Duodenal mucosa (tissue), 2 donors: ENCODE data around the gene ATMIN.

Source experiments
- H3K27ac ChIP-seq: one replicate; pipeline ENCODE4 v1.7.0; 2013; ENCODE audit warnings: low read depth, low read length
- H3K27me3 ChIP-seq, 2 donors: one replicate each; pipeline ENCODE4 v1.7.0; 2013; ENCODE audit warnings: low read length in 2 of 2, control low read depth in 1 of 2; ENCODE audit not compliant: insufficient read depth in 2 of 2, control insufficient read depth in 1 of 2
- H3K36me3 ChIP-seq, 2 donors: one replicate each; pipeline ENCODE4 v1.7.0; 2013; ENCODE audit warnings: low read length in 2 of 2, control low read depth in 1 of 2; ENCODE audit not compliant: insufficient read depth in 2 of 2, control insufficient read depth in 1 of 2
- H3K4me1 ChIP-seq, 2 donors: one replicate each; pipeline ENCODE4 v1.7.0; 2013; ENCODE audit warnings: low read length in 2 of 2, control low read depth in 1 of 2; ENCODE audit not compliant: insufficient read depth in 2 of 2, control insufficient read depth in 1 of 2
- H3K4me3 ChIP-seq, 2 donors: one replicate each; pipeline ENCODE4 v1.7.0; 2013; ENCODE audit warnings: low read length in 2 of 2, low read depth in 1 of 2
- H3K9ac ChIP-seq, 2 donors: one replicate each; pipeline ENCODE4 v1.7.0; 2013; ENCODE audit warnings: low read length in 2 of 2, low read depth in 1 of 2
- H3K9me3 ChIP-seq, 2 donors: one replicate each; pipeline ENCODE4 v1.7.0; 2013; ENCODE audit warnings: low read length in 2 of 2, control low read depth in 1 of 2; ENCODE audit not compliant: control insufficient read depth in 1 of 2

Gene ATMIN

DNA sequence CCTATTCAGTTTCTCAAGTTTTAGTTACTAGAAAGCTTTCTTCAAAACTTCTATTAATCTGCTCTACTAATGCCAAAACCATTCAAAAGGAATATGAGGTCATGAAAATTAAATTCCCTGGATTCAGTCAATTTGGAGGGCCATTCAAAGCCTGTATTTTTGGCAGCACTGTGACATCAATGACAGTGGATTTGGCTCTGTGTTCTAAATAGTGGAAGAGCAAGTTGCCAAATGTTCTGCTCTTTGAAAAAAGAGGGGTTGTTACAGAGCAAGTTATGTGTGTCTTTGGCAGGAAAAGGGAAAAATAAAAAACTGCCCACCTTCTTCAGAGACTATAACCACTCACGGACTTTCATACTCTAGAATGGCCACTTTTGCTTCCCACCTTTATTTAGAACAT is 44.6 kb downstream of the ATMIN start:
- H3K27me3 ChIP-seq = no peaks in the 10 kb centered on the region
- no peaks in the 10 kb centered on the region for H3K36me3 ChIP-seq
- H3K4me3 ChIP-seq = no peak overlapping the region
- H3K27ac ChIP-seq = no peak overlapping the region
- H3K9me3 ChIP-seq = no peaks in the 10 kb centered on the region
- peaks cover 0 to 3% of the 10 kb centered on the region in 2 donors for H3K4me1 ChIP-seq
- no peak overlapping the region for H3K9ac ChIP-seq

DNA sequence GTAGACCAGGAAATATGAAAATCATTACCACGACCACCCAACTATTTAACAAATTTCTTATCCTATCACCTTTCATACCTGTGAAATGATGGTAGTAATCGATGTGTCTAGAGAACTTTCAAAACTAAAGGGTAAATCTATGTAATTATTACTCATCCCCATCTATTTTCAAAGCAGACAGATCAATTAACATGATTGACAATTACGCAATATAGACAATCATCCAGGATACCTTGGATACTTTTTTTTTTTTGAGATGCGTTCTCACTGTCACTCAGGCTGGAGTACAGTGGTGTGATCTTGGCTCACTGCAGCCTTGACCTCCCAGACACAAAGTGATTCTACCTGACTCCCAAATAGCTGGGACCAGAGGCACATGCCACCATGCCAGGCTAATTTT is 45.4 kb downstream of the ATMIN start:
- Histone ChIP-seq H3K27me3 (no peaks in the 10 kb centered on the region), H3K27ac (no peak overlapping the region), H3K36me3 (no peaks in the 10 kb centered on the region), H3K4me3 (no peak overlapping the region), H3K9ac (no peak overlapping the region), H3K9me3 (no peaks in the 10 kb centered on the region), H3K4me1 (peaks cover 0 to 3% of the 10 kb centered on the region in 2 donors)

DNA sequence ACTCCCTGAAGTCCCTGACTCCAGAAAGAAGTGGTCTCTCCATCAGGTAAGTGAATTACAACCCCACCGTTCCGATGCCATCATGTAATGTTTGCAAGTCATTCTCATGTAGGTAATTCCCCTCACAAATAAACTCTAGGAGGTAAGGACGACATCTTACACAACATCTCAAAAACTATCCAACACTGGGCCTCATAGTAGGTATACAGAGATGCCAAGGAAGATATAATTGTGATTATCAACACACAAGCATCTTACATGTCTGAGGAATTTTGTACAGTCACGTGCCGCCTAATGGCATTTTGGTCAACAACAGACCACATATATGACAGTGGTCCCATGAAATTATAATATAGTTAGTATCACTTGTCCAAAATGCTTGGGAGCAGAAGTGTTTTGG is 53.2 kb downstream of the ATMIN start:
- Histone ChIP-seq H3K9ac (no peak overlapping the region), H3K27ac (no peak overlapping the region), H3K36me3 (no peaks in the 10 kb centered on the region), H3K27me3 (no peaks in the 10 kb centered on the region), H3K4me1 (no peaks in the 10 kb centered on the region), H3K9me3 (no peaks in the 10 kb centered on the region), H3K4me3 (no peak overlapping the region)

- Histone ChIP-seq H3K4me3 (peak overlapping the region in 1 of 2 donors; percentile 80), H3K27me3 (no peaks in the 10 kb centered on the region), H3K9me3 (no peaks in the 10 kb centered on the region), H3K36me3 (no peaks in the 10 kb centered on the region), H3K9ac (no peak overlapping the region), H3K27ac (no peak overlapping the region), H3K4me1 (peaks cover 4 to 5% of the 10 kb centered on the region in 2 donors)
These were observed 59.2 kb downstream of the ATMIN start for GRCh38 chr16:81094771-81095251.

- no peaks in the 10 kb centered on the region for H3K36me3 ChIP-seq
These were observed 60.0 kb downstream of the ATMIN start for GRCh38 chr16:81095653-81095952.

DNA sequence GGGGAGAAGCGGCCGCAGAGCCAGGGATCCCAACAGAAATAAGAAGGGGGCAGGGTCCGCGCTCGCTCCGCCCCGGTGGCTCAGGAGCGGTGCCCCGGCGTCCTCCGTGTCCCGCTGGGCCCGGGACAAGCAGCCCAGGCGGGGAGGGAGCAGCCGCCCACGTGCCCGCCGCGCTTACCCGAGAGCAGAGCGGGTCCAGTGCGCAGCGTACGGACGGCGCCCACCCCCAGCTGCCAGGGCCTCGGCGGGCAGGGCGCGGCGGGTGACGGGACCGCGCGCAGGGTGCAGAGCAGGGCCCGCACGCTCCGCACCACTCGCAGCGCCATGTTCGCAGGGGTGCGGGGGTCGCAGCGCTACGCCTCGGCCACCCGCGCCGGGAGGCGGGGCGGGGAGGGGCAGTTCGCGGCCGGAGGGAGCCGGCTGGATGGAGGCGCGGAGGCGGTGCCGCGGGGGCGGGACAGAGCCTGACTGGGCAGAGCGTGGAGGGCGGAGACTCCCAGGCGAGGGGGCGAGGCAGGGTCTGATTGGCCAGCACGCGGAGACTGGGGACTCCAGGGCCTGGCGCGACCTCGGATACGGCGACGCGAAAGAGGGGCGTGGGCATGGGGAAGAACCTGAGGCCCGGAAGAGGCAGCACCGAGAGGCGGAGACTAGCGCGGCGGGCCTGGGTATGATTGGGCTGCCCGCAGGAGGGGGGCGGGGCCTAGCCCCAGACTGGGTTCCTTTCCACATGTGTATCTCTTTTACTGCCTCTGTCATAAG is 60.5 kb downstream of the ATMIN start, which contains the start of gene GCSH:
GCSH (minus strand) TSS at position 443 of the 762 bp plus-strand sequence; CDS start at position 326, 117 bp downstream.
- Histone ChIP-seq H3K4me1 (peaks cover 4 to 5% of the 10 kb centered on the region in 2 donors), H3K27ac (peak within 1 kb of the TSS; percentile 10), H3K36me3 (no peaks in the 10 kb centered on the region), H3K9ac (peak within 1 kb of the TSS; percentile 25 to 66), H3K9me3 (no peaks in the 10 kb centered on the region), H3K27me3 (no peaks in the 10 kb centered on the region), H3K4me3 (peak within 1 kb of the TSS; percentile 80 to 85)

More at GRCh38 chr16:81095653-81095952, 60.0 kb downstream of the ATMIN start:
- peaks cover 4 to 5% of the 10 kb centered on the region in 2 donors for H3K4me1 ChIP-seq
- no peaks in the 10 kb centered on the region for H3K9me3 ChIP-seq
- peak overlapping the region; percentile 80 to 85 for H3K4me3 ChIP-seq
- no peaks in the 10 kb centered on the region for H3K27me3 ChIP-seq
- H3K9ac ChIP-seq = peak overlapping the region; percentile 25 to 66
- peak overlapping the region; percentile 10 for H3K27ac ChIP-seq

- H3K9ac ChIP-seq = no peak overlapping the region
- H3K27me3 ChIP-seq = no peaks in the 10 kb centered on the region
- H3K36me3 ChIP-seq = no peaks in the 10 kb centered on the region
- no peaks in the 10 kb centered on the region for H3K9me3 ChIP-seq
- H3K4me3 ChIP-seq = peak overlapping the region; percentile 42 to 69
- H3K27ac ChIP-seq = no peak overlapping the region
- peaks cover 4 to 5% of the 10 kb centered on the region in 2 donors for H3K4me1 ChIP-seq
These were observed 61.1 kb downstream of the ATMIN start for GRCh38 chr16:81096715-81097208.
